D721Med (cell line): ENCODE results near the gene RAMP3.

Source experiments
- DNase-seq: peaks from one replicate; pipeline ENCODE4 v3.0.0; 2011; ENCODE audit warnings: low spot score; ENCODE audit not compliant: insufficient read length
- FAIRE-seq: peaks from 2 replicates; lab custom pipeline; 2011; peaks lifted over from hg19 to GRCh38; lab: Jason Lieb, UNC
- CTCF ChIP-seq: IDR thresholded peaks from 2 replicates; pipeline ENCODE4 v1.5.1; 2012; ENCODE audit warnings: mild to moderate bottlenecking, control low read depth; ENCODE audit not compliant: insufficient read depth; ENCODE audit errors: missing control alignments

The RAMP3 gene

GRCh38 chr7:45125193-45125904 is 32.2 kb upstream of the RAMP3 start:
- no peak for TF ChIP-seq CTCF
- no peak for FAIRE-seq
- no peak for DNase-seq

GRCh38 chr7:45126201-45126600 is 31.4 kb upstream of the RAMP3 start:
- FAIRE-seq (no peak), DNase-seq (no peak)
- no peak for TF ChIP-seq CTCF

- DNase-seq (no peak), FAIRE-seq (no peak)
- no peak for TF ChIP-seq CTCF
These were observed 30.7 kb upstream of the RAMP3 start for GRCh38 chr7:45126920-45127319.

GRCh38 chr7:45129181-45129800 is 28.3 kb upstream of the RAMP3 start:
- FAIRE-seq (no peak), DNase-seq (no peak)
- TF ChIP-seq CTCF, result no peak

GRCh38 chr7:45129906-45130305 is 27.7 kb upstream of the RAMP3 start:
- TF ChIP-seq CTCF, result no peak
- FAIRE-seq (no peak), DNase-seq (no peak)

- DNase-seq (no peak), FAIRE-seq (no peak)
- no peak for TF ChIP-seq CTCF
These were observed 26.7 kb upstream of the RAMP3 start for GRCh38 chr7:45130910-45131309.

GRCh38 chr7:45131891-45132290 is 25.7 kb upstream of the RAMP3 start:
- no peak for TF ChIP-seq CTCF
- no peak for FAIRE-seq
- DNase-seq, result no peak
